GM21526 (cell line): ENCODE results near the gene CEP85.
"Not testable (repeated sequence)": the region's sequence is repeated elsewhere in the genome, so short reads cannot be mapped to it uniquely, and the experiment has no call there.

Source experiments
- ATAC-seq: cut with Tn5 transposase; IDR thresholded peaks from one replicate; pipeline ENCODE4 v1.9.1; 2021; ENCODE audit warnings: moderate library complexity; ENCODE audit not compliant: unreplicated experiment, low FRiP score

The CEP85 gene

GRCh38 chr1:26307966-26308899, 74.2 kb downstream of the CEP85 start:
- not testable (repeated sequence) for ATAC-seq

GRCh38 chr1:26314501-26314900, 80.5 kb downstream of the CEP85 start:
- ATAC-seq = no peak

- ATAC-seq = no peak
Measured at GRCh38 chr1:26315874-26316850, 82.2 kb downstream of the CEP85 start.

GRCh38 chr1:26317146-26317545, 83.1 kb downstream of the CEP85 start:
- ATAC-seq = no peak

GRCh38 chr1:26317612-26318337, 83.8 kb downstream of the CEP85 start, which contains the start of gene CD52:
CD52 (plus strand) TSS chr1:26317958; CDS start chr1:26318018, 60 bp downstream.
- no peak for ATAC-seq

GRCh38 chr1:26318338-26319064, 84.5 kb downstream of the CEP85 start:
- ATAC-seq = no peak

- ATAC-seq = no peak
Measured at GRCh38 chr1:26320896-26321295, 86.9 kb downstream of the CEP85 start.

GRCh38 chr1:26321315-26322041, 87.5 kb downstream of the CEP85 start:
- ATAC-seq = no peak

GRCh38 chr1:26322042-26322331, 88.0 kb downstream of the CEP85 start:
- ATAC-seq = no peak

- ATAC-seq = no peak
Measured at GRCh38 chr1:26323382-26323781, 89.4 kb downstream of the CEP85 start.

GRCh38 chr1:26324550-26324949, 90.5 kb downstream of the CEP85 start:
- no peak for ATAC-seq

GRCh38 chr1:26327956-26328362, 94.0 kb downstream of the CEP85 start:
- ATAC-seq = no peak
